ENCODE measurements around the gene LRRC74B. TPM values are rescaled to one million over a fixed set of nuclear protein-coding genes. Genes with fewer than 3 reads are reported as not detected.

LRRC74B gene
- total RNA-seq, 1 experiment from 2014 or later = not detected

DNA sequence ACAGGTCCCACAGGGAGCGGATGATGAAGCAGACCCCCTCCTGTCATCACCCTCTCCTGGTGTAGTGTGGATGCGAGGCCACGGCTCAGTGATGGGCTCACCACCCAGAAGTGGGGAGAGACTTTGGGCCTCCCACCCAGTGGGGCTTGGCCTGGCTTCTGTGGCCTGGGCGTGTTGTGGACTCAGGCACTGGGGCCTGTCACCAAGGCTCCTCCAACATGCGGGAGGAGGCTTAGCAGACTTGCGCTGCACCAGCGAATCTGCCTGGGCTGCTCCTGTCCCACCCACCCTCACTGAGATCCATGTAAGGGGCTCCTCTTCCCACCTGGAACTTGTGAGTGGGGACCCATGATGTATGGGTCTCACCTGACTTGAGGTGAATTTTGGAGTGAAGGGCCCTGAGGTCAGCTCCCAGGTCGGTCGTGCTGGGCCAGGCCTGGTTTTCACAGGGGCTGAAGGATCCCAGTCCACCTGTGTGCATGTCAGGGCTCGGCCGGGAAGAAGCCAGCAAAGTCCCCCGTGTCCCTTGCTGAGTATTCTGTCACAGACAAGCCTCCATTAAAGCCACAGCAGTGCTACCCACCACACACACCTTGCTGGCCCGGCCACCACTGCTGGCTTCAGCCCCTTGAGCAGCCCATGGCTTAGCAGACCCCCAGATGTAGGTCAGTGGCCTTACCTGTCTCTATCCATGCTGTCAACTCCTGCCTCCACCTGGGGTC is 48.0 kb upstream of the LRRC74B start:
- BruUV-seq (replicated peaks) = no TSS peak
- H3K9me3 Mint-ChIP-seq (ENCODE audit: low read depth, unreplicated experiment) = no peaks in the 10 kb centered on the region
- intact Hi-C loops (cut with micrococcal nuclease; ENCODE audit: unreplicated experiment) = no loop called here
- TF ChIP-seq, protein P1, sequence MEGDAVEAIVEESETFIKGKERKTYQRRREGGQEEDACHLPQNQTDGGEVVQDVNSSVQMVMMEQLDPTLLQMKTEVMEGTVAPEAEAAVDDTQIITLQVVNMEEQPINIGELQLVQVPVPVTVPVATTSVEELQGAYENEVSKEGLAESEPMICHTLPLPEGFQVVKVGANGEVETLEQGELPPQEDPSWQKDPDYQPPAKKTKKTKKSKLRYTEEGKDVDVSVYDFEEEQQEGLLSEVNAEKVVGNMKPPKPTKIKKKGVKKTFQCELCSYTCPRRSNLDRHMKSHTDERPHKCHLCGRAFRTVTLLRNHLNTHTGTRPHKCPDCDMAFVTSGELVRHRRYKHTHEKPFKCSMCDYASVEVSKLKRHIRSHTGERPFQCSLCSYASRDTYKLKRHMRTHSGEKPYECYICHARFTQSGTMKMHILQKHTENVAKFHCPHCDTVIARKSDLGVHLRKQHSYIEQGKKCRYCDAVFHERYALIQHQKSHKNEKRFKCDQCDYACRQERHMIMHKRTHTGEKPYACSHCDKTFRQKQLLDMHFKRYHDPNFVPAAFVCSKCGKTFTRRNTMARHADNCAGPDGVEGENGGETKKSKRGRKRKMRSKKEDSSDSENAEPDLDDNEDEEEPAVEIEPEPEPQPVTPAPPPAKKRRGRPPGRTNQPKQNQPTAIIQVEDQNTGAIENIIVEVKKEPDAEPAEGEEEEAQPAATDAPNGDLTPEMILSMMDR (IDR thresholded peaks at IDR 0.05; ENCODE audit: unreplicated experiment) = no peak
- H3K4me1 Mint-ChIP-seq (ENCODE audit: low read depth, unreplicated experiment) = no peaks in the 10 kb centered on the region
- no peak overlapping the region for H3K27ac Mint-ChIP-seq (ENCODE audit: unreplicated experiment)
- H3K27me3 Mint-ChIP-seq (ENCODE audit: unreplicated experiment) = no peaks in the 10 kb centered on the region
- CTCF ChIA-PET = no interaction called here
- H3K36me3 Mint-ChIP-seq (ENCODE audit: insufficient read depth, unreplicated experiment) = peaks cover 77% of the 10 kb centered on the region
- no peak overlapping the region for H3K4me3 Mint-ChIP-seq (ENCODE audit: low read depth, unreplicated experiment)
- DNase-seq = no peak

DNA sequence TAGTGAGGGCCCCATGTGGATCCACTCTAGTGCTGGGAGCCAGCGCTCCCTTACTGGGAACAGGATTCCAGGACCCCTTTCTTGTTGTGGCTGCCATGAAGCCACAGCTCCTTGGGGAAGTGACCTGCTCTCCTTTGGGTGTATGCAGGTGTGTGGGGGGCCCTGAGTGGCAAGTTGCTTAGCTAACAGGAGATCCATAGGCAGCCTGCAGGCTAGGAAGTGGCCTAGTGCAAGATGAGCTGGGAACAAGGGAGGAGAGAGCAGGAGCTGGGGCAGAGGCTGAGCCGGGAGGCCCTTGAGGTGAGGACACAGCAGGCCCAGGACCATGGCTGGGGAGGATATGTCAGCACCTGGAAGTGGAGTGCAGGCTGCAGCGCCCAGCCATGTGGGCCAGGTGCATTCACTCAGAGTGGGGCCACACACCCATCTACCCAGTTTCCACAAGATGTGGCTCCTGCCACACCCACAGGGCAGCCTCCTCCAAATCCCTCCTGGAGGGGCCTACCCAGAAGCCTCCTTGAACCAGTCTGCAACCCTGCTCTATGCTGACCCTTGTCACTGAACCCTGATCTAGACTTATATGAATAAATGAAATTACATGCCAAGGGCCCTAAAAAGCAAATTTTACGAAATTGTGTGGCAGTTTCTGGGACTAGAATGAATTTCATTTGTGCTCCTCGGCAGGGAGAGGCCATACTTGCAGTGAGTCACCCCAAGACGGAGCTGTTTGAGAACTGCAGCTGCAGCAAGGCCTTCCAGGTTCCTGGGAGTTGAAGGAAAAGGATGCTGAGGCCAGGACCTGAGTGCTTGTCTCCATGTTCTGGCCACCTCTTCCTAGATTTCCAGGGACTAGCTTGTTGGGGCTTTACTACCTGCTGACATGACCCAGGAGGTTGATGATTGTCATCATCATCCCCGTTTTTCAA is 47.1 kb upstream of the LRRC74B start:
- no peak for DNase-seq
- H3K27me3 Mint-ChIP-seq (ENCODE audit: unreplicated experiment) = no peaks in the 10 kb centered on the region
- BruUV-seq (replicated peaks) = no TSS peak
- peaks cover 80% of the 10 kb centered on the region for H3K36me3 Mint-ChIP-seq (ENCODE audit: insufficient read depth, unreplicated experiment)
- intact Hi-C loops (cut with micrococcal nuclease; ENCODE audit: unreplicated experiment) = no loop called here
- H3K4me1 Mint-ChIP-seq (ENCODE audit: low read depth, unreplicated experiment) = peaks cover 9% of the 10 kb centered on the region
- H3K4me3 Mint-ChIP-seq (ENCODE audit: low read depth, unreplicated experiment) = no peak overlapping the region
- no peaks in the 10 kb centered on the region for H3K9me3 Mint-ChIP-seq (ENCODE audit: low read depth, unreplicated experiment)
- CTCF ChIA-PET = interaction anchor here (1.4 kb wide), 1 partner anchor 113 kb away, joined by 4 read pairs; no protein-coding TSS in a partner anchor
- TF ChIP-seq, protein P1 (IDR thresholded peaks at IDR 0.05; ENCODE audit: unreplicated experiment) = no peak
- H3K27ac Mint-ChIP-seq (ENCODE audit: unreplicated experiment) = peak overlapping the region; percentile 30

DNA sequence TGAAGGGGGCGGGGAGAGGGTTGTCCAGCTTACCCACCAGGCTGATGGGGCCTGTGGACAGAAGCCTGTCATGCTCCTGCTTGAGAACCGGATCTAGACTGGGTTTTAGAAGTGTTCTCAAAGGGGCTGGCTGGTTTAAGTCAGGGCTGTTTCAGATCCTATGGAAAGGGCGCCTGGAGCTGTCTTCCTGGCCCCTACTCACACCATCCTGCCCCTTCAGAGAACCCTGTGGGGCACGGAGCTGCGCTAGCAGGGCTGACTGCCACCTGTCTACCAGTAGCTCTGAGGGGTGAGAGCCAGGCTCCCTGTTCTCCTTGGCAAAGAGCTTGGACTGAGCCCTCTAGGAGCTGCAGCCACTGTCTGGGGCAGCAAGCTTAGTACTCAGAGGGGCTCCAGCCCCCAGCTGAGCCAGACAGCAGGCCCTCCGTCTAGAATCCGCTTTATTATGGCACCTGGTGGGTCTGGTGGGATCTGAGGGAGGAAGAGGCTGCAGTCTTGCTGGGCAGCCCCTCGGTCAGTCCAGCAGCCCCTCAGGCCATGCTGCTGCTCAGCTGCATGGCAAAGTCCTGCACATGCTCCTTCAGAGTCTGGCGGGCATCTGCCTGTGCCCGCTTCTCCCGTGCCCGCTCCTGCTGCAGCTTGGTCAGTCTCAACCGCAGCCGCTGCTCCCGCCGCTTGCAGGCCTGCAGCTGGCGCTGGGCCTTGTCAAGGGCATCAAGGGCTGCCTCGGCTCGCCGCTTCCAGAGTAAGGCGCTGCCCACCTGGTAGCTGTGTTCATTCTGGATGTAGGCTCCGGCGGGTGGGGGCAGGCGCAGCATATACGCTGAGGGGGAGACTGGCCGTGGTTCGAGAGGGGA is 46.2 kb upstream of the LRRC74B start:
- CTCF ChIA-PET = interaction anchor here (1.4 kb wide), 1 partner anchor 114 kb away, joined by 4 read pairs; no protein-coding TSS in a partner anchor
- Mint-ChIP-seq H3K27me3 (ENCODE audit: unreplicated experiment) (no peaks in the 10 kb centered on the region), H3K4me3 (ENCODE audit: low read depth, unreplicated experiment) (peak overlapping the region; percentile 97), H3K9me3 (ENCODE audit: low read depth, unreplicated experiment) (no peaks in the 10 kb centered on the region), H3K27ac (ENCODE audit: unreplicated experiment) (peak overlapping the region; percentile 31), H3K4me1 (ENCODE audit: low read depth, unreplicated experiment) (peaks cover 9% of the 10 kb centered on the region), H3K36me3 (ENCODE audit: insufficient read depth, unreplicated experiment) (peaks cover 78% of the 10 kb centered on the region)
- BruUV-seq (replicated peaks) = no TSS peak
- TF ChIP-seq, protein P1 (IDR thresholded peaks at IDR 0.05; ENCODE audit: unreplicated experiment) = no peak
- DNase-seq = no peak
- intact Hi-C loops (cut with micrococcal nuclease; ENCODE audit: unreplicated experiment) = no loop called here

Data from Calu3 (cell line).